Fibroblast of peridontal ligament (primary cell): ENCODE results near the gene RAD9B.
A peak's percentile ranks its signal among the peaks of the same experiment; 100 is the strongest.
"Not testable (repeated sequence)": the region's sequence is repeated elsewhere in the genome, so short reads cannot be mapped to it uniquely, and the experiment has no call there.

ENCODE experiments used
- DNase-seq: peaks from one replicate; pipeline ENCODE4 v3.0.0-alpha.2; 2010; ENCODE audit errors: extremely low read depth

RAD9B gene

DNA sequence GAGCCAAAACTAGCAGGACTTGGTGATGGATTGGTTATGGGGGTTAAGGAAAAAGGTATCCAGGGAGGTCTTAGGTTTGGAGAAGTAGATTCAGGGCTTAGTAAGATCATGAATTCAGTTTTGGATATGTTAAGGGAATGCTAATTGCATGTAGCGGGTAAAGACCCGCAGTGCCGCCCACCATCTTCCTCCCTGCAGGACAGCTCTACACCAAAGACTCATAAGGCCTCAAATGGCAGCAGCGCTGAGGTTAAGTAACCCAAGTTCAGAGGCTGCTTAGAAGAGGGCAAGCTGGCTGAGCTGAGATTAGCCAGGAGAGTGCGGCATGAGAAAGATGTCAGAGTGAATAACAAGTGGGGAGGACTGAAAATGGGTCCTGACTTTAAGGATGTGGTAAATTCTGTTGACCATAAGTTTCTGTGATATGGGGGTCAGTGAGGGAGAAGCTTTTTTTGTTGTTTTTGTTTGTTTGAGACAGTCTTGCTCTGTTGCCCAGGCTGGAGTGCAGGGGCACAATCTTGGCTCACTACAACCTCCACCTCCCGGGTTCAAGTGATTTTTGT, 26.2 kb downstream of the RAD9B start:
- DNase-seq: no peak

DNA sequence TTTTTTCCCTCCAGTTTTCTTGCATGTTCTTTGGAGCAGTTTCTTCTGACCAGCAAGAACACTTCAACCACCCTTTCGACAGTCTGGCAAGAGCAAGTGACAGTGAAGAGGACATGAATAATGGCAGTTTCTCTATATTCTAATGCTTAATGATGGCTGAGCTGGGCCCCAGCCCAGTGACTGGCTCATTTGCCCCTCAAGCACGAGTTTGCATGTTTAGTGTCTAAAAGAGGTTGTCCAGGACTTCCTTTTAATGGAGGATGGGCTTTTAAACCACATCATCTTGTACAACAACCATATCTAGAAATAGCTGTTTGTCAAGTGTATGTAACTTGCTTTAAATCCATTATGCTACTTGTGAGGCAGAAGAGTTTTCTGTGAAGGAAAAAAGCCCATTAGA, 28.4 kb downstream of the RAD9B start:
- DNase-seq: no peak

DNA sequence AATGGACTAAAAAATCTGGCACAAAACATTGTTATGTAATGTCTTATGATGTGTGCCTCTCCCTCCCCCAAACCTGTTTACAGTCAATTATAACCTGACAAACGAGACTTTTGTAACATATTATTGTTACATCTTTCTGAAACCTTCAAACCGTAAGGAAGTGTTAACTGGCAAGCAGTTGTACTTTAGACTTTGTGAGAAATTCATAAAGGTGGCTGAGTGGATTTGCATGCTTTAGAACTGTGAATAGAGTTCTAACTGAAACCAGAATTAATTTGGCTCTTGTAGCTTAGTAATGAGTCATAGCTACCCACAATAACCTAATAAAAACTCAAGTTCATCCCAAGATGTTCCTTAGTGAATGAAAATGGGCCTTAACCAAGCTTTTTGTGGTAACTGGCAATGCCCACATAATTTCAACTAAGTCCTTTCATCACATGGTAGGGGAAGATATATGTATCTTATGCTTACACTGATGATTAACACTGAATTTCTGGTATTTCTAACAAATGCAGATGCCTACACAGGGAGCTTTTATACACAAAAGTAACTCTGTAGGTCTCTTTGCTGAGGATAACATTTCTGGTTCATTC, 29.7 kb downstream of the RAD9B start:
- peak; percentile 73 for DNase-seq

DNA sequence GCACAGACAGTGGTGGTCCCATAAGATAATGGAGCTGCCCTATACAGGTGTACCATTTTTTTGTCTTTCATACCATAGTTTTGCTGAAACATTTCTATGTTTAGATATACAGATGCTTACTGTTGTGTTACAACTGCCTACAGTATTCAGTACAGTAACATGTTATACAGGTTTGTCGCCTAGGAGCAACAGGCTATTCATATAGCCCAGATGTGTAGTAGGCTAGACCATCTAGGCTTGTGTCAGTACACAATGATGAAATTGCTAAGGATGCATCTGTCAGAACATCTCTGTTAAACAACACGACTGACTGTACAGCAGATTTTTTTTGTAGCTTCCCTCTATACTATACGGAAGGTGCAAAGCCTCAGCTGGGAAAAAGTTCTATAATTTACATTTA, 30.5 kb downstream of the RAD9B start:
- no peak for DNase-seq

DNA sequence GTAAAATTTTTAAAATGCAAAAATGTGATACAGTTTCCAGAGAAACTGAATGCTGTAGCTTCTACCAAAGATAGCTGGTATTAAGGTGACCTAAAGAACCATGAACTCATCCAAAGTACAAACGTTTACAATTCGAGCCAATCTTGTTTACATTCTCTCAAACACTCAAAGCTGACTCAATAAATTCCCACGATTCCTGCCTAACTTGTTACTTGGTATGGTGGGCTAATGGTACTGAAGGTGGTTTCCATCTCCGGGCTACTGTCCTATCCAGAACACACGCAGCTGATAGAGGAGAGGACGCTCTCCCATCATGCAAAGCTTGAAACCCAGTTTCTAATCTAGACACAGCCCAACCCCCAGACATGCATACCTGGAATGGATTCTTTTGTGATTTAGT, 31.5 kb downstream of the RAD9B start:
- peak; percentile 50 for DNase-seq

DNA sequence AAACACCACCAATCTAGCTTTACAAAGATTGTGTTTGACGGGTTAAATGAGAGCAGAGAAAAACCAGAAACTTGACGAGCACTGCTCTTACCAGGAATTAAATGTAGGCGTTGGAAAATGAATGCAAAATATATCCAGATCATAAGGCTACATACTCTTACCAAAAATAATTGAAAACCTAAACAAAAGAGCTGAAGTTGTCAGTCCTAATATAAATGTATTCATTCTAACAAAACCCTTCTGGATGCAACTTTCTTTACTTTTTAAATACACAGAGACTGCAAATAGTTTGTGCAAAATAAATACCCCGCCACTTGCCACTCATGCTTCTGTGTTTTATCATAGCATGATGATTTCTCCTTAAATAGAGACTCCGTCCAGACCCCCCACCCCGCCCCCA, 32.7 kb downstream of the RAD9B start:
- DNase-seq: no peak

DNA sequence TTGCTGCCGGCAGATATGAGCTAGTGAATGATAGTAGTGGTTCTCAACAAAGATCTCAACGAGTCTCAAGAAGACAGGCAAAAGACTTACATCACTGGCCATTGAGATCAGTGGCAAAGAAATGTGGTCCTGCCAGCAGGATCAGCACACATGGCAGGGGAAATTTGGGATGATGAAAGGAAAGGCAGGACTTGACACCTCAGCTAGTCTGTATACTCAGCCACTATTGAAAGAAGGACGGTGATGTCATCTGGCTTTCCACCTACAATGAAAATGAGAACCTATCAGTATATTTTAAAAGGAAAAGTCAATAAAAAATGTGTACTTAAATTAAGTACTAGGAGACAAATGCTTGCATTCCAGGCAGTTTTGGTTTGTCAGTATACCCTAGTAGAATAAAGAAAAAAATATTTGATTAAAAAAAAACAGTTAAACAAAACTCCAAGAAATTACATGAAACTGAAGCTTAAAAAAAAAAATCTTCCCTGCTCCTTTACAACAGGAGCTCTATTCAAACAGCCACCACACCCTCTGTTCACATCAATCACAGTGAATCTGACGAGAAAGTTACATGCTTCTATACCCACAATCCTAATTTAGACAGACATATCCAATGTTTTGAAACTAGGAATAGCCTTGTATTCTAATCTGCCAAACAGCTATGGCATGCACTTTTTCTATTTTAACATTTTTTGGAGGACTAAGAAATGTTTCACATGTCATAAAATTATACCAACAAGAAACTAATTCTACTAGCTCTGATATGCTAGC, 34.9 kb downstream of the RAD9B start:
- DNase-seq: no peak

DNA sequence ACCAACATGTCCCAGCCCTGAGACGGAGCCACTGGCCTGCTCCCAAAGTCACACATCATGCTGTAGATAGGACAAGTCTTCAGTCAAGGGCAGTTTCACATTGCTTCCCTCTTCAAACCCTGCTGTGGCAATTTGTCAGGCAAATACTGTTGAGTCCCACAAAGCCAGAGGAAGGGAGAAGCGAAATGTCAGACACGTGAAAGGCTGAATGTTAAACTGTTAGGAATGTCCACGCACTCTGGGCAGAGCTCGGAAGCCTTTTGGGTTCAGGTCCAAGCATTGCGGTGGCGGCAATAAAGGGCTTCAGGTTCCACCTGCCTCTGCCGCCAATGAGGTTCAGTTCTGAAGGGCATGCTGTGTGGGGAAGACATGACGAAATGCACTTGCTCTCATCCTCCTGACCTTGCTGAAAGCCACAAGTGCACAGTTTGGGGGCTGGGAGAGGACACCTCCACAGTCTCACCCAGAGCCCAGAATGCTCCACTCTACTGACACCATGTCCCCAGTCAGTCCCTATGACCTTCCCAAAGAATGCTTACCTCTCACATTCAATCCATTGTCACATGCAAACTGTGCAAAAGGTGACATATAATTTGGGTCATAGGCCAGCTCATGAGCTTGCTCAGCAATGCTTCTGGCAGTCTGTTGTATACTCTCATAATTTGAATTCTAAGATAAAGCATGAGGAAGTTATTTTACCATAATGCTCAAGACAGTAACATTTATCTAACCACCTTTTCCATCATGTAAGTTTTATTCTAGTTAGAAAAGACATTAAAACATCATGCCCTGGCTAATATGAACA, 35.7 kb downstream of the RAD9B start:
- DNase-seq: no peak

DNA sequence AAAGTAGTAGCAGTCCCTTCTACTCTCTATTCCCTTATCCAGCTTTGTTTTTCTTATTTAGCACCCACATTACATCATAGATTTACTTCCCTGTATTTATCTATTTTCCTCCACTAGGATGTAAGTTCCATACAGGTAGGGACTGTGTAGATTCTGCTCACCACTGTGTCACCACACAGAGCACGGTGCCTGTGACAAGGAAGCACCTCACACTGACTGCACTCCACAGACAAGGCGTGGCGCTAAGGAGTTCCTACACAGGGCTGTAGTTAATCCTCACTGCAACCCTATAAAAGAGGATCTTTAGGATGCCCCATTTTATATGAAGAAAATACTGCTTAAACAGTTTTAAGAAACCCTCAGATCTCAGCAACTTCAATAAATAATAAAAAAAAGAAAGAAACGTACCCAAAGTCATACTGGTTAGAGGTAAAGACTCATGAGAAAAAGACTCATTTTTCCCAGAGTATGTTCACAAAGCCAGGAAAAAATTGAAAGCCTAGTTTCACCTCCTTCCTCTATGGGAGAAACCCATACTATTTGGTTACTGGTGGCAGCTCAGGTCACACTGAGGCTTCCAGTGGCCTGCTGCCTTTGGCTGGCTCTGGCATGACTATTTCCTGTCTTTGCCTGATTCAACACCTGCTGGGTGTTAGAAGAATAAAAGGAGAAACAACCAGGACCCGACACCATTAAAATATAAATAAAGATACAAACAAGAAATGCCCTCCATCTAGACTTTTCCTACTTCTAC, 36.9 kb downstream of the RAD9B start:
- no peak for DNase-seq

DNA sequence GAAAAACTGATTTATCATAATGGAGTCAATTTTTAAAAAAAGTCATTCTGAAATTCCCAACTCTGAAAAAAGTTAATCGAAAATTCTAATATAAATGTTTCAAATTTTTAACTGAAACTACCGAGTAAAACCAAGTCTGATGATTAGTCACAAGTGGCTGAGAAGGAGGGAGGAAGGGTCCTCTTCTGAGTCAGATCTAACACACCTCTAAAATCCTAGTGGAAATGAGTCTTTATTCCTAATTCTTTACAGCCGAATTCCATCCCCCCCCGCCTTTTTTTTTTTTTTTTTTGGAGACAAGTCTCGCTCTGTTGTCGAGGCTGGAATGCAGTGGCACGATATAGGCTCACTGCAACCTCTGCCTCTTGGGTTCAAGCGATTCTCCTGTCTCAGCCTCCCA, 37.9 kb downstream of the RAD9B start:
- no peak for DNase-seq

DNA sequence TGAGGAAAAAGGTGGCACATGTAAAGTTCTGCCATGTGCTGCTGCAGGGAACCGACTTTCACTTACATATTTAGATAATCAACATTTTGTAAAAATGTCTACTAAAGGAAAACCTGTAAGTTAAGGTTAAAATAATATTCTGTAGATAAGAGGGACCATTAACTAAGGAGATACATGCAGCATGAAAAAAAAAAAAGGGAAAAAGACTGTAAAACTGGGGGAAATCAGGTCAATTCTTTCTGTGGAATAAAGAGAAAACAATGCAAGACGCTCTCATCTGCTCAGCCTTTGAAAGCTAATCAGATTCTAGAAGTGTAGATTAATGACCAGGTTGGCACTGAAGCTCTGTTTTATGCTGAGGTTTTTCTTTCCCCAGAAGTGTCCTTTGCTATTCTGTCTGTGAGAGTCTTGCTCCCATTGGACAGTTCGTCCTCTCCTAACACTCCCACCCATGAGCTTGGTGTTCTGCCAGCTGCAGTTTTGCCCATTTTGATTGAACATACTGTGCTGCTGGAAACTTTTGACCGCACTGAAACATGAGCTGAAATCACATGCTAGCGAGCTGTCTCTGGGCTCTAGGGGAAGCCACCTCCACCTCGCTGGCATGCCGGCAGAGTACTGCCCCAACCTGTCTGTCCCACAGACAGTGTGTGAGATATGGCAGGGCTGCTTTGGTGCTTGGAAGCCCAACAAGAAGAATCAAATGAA, 41.3 kb downstream of the RAD9B start:
- peak; percentile 92 for DNase-seq

DNA sequence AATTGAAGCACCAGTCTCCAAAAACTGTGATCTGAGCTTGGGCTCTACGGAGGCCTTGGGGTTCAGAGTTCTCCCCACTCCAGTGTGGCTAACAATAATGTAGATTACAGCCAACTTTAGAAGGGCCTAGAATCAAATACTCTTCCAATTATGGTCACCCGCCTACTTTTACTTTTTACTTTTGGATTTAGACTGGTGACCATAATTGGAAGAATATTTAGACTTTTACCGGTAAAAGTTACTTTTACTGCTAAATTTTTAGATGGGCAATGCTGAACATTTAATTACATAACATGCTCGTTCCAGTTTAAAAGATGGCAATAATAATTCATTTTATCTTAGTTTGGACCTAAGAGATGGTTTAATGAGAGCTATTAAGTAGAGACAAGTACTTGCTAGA, 41.8 kb downstream of the RAD9B start:
- no peak for DNase-seq

DNA sequence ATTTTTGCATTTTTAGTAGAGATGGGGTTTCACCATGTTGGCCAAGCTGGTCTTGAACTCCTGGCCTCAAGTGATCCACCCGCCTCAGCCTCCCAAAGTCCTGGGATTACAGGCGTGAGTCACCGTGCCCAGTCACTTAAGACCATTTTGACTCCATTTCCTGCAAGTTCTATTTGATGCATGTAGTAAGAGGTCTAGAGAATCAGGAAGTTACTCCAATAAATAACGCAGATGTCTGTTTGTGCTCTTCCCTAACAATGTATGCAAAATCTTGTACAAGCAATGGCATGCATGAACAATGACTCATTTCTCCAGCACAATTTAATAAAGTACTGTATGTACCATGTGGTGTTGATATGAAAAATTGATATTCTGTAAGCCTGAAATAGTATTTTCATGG, 43.1 kb downstream of the RAD9B start:
- not testable (repeated sequence) for DNase-seq

DNA sequence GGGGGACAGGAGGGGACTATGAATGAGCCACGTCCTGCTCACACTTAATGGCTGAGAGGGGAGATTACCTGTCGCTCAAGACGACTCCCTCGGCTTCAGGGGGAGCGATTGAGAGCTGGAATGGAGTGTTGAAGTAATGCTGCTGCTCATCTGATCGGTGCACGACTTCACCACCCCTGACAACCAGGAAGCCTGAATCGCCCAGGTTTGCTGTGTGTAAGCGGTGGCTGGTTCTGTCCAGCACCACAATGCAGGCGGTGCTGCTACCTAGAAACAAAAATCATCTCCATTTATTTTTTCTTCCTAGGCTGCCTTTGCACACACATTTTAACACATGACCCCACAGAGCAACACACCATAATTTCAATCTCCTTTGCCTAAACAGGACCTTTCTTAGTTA, 43.7 kb downstream of the RAD9B start:
- DNase-seq: no peak

DNA sequence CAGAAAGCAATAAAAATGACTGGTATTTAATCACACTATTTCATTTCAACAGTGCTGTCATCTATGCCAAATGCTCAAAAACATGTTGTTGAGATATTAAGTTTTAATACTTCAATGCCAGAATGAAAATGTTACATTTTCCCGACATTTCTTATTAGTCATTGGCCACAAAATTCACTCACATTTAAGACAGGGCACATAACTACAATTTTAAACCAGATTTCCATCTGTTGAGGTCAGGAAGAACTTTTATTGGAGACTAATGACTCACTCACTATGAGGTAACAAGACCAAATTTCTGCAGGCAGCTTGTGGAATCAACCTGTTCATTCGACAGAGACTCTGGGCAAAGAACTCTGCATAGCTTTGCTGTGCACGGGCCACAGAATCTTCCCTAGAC, 44.2 kb downstream of the RAD9B start:
- DNase-seq: peak; percentile 92

DNA sequence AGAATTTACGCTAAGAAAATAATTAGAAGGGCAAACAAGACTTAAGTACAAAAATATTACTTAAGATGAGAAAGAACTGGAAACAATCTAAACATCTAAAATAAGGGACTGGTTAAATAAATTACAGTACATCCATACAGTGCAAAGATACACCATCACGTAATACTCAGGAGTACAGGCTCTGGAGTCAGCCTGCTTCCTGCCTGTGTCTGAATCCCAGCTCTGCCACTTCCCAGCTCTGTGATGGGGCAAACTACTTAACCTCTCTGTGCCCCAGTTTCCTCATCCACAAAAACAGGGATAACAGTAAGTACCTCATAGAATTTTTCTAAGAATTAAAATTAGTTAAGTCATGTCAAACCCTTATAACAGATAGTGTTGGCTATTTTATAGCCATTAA, 45.0 kb downstream of the RAD9B start:
- DNase-seq: no peak

DNA sequence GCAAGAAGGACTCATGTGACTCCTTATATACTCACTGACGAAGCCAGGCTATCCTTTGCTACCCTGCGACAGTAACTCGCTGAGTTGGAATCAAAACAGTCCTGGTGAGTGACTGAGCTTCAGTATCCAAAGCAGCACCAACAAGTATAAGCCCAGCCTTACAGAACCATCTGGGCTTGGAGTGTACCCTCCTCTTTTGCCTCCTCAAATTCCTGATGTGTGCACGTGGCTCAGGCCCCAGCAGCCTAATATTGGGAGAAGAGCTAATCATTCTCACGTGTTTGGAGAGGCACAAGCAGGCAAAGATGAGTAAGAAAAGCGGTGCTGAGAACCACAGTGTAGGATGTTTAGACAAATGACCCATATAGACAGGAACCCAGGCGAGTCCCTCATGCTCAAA, 46.5 kb downstream of the RAD9B start:
- DNase-seq: peak; percentile 38

DNA sequence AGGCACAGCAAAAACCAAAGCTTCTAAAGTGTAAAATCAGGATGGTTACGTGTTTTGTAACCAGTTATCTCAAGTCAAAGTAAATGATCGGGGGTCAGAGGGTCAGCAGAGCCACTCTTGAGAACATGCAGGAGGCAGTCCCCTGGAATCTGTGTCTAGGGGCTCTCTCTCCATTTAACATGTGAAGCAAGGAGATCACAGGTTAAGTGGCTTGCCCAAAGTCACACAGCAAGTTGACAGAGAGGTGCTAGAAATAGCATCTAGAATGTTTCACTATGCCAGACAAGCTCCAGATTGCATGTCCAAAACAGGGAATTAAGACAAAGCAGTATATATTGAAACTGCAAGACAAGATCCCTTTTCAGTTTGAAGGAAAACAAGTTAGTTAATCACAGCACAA, 47.6 kb downstream of the RAD9B start:
- DNase-seq: no peak

DNA sequence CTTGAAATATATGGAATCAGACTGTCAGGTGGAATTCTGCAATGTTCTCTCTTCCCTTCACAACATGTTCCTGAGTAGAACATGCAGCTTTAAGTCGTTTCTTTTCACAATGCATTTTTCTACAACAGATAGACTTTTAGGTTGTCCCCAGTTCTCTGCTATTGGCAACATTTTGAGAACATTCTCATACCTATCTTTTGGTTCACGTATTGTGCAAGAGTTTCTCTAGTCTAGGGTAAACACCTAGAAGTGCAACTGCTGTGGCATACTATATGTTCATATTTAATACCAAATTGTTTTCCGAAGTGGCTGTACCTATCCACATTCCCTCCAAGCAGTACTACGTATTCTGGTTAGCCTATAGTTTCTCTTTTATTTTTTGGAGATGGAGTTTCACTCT, 48.9 kb downstream of the RAD9B start:
- DNase-seq: no peak
